22Rv1 (cell line): ENCODE results near the gene FAM124A.

ENCODE experiments used
- ZFX ChIP-seq: fragments of 450-650 bp; IDR thresholded peaks from 2 replicates; pipeline ENCODE4 v1.6.1; 2017; ENCODE audit warnings: antibody characterized with exemption, borderline replicate concordance
- TF ChIP-seq, protein P1 (sequence below): fragments of 450-650 bp; IDR thresholded peaks from 2 replicates; pipeline ENCODE4 v1.5.1; 2017; ENCODE audit warnings: mild to moderate bottlenecking

- TF ChIP-seq, protein P1, sequence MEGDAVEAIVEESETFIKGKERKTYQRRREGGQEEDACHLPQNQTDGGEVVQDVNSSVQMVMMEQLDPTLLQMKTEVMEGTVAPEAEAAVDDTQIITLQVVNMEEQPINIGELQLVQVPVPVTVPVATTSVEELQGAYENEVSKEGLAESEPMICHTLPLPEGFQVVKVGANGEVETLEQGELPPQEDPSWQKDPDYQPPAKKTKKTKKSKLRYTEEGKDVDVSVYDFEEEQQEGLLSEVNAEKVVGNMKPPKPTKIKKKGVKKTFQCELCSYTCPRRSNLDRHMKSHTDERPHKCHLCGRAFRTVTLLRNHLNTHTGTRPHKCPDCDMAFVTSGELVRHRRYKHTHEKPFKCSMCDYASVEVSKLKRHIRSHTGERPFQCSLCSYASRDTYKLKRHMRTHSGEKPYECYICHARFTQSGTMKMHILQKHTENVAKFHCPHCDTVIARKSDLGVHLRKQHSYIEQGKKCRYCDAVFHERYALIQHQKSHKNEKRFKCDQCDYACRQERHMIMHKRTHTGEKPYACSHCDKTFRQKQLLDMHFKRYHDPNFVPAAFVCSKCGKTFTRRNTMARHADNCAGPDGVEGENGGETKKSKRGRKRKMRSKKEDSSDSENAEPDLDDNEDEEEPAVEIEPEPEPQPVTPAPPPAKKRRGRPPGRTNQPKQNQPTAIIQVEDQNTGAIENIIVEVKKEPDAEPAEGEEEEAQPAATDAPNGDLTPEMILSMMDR: no peak
- TF ChIP-seq ZFX: no peak
Measured at GRCh38 chr13:51278426-51279130, 56.4 kb downstream of the FAM124A start.
